SK-N-SH (cell line): ENCODE results near the gene MYH10. TPM values are rescaled to one million over a fixed set of nuclear protein-coding genes. Genes with fewer than 3 reads are reported as not detected.

Experiments used
- CTCF ChIA-PET: fragments of 300-600, 350-600 bp; formaldehyde crosslinking; extraction: SDS; loops from one replicate; lab custom pipeline; 2021; lab: Yijun Ruan, JAX
- POLR2A ChIA-PET: fragments of 350-600 bp; sonication (Branson Sonifier 250); formaldehyde crosslinking; extraction: SDS; loops from one replicate; lab custom pipeline; 2020; ENCODE audit warnings: antibody characterized with exemption, inconsistent platforms; lab: Yijun Ruan, JAX
- DNase-seq: peaks from one replicate; pipeline ENCODE4 v3.0.0; 2012
- H2AFZ ChIP-seq: fragments of 200-600 bp; sonication (generic); 2 replicates; pipeline ENCODE4 v1.8.1; 2016; ENCODE audit warnings: antibody characterized with exemption, mild to moderate bottlenecking, low read depth
- H3F3A ChIP-seq: fragments of 200-600 bp; sonication (generic); replicated peaks from 2 replicates; pipeline ENCODE3; 2016; ENCODE audit warnings: antibody characterized with exemption, mild to moderate bottlenecking; ENCODE audit not compliant: insufficient read depth
- H3K27ac ChIP-seq, 2 experiments: fragments of 200-500 bp in 1 of 2; fragments of 200-600 bp in 1 of 2; sonication (Bioruptor generic) in 1 of 2; sonication (generic), shearing (Covaris generic) in 1 of 2; 2 replicates each; pipeline versions ENCODE4 v1.5.1 to v1.6.1; 2014 to 2016; ENCODE audit warnings: low read depth in 2 of 2, inconsistent platforms in 1 of 2, low read length in 1 of 2, mild to moderate bottlenecking in 1 of 2, mixed read lengths in 1 of 2
- H3K27me3 ChIP-seq: fragments of 200-600 bp; sonication (generic), shearing (Covaris generic); 2 replicates; pipeline ENCODE4 v1.6.1; 2016; ENCODE audit warnings: mixed run types; ENCODE audit not compliant: insufficient read depth
- H3K36me3 ChIP-seq, 2 experiments: fragments of 200-500 bp in 1 of 2; fragments of 200-600 bp in 1 of 2; sonication (Bioruptor generic) in 1 of 2; sonication (generic) in 1 of 2; replicated peaks in 1 of 2; 2 replicates each; pipeline versions ENCODE3 to v1.5.1; 2014 to 2016; ENCODE audit warnings: low read length in 1 of 2, mild to moderate bottlenecking in 1 of 2; ENCODE audit not compliant: insufficient read depth in 2 of 2, control insufficient read depth in 1 of 2
- H3K4me1 ChIP-seq, 2 experiments: fragments of 200-500 bp in 1 of 2; fragments of 200-600 bp in 1 of 2; sonication (Bioruptor generic) in 1 of 2; sonication (generic), shearing (Covaris generic) in 1 of 2; 2 replicates each; pipeline versions ENCODE4 v1.5.1 to v1.6.1; 2014 to 2016; ENCODE audit warnings: low read depth in 1 of 2, low read length in 1 of 2, mixed run types in 1 of 2; ENCODE audit not compliant: insufficient read depth in 2 of 2, control insufficient read depth in 1 of 2
- H3K4me2 ChIP-seq: fragments of 200-600 bp; sonication (generic), shearing (Covaris generic); 2 replicates; pipeline ENCODE4 v1.6.1; 2017; ENCODE audit warnings: mixed run types
- H3K4me3 ChIP-seq, 2 experiments: fragments of 200-500 bp in 1 of 2; fragments of 200-600 bp in 1 of 2; sonication (Bioruptor generic) in 1 of 2; sonication (generic), shearing (Covaris generic) in 1 of 2; 2 replicates each; pipeline versions ENCODE4 v1.5.1 to v1.8.1; 2014 to 2016; ENCODE audit warnings: low read depth in 2 of 2, inconsistent platforms in 1 of 2, low read length in 1 of 2, mild to moderate bottlenecking in 1 of 2, mixed read lengths in 1 of 2, moderate library complexity in 1 of 2
- H3K79me2 ChIP-seq: fragments of 200-600 bp; sonication (generic); 2 replicates; pipeline ENCODE4 v1.8.1; 2017; ENCODE audit warnings: mild to moderate bottlenecking; ENCODE audit not compliant: insufficient read depth
- H3K9ac ChIP-seq: fragments of 200-600 bp; sonication (generic); 2 replicates; pipeline ENCODE4 v1.6.1; 2017; ENCODE audit warnings: mixed run types
- H3K9me2 ChIP-seq: fragments of 200-600 bp; sonication (generic); 2 replicates; pipeline ENCODE4 v1.6.1; 2017; ENCODE audit warnings: mixed run types
- H3K9me3 ChIP-seq: fragments of 200-600 bp; sonication (generic); 2 replicates; pipeline ENCODE4 v1.6.1; 2017; ENCODE audit warnings: mixed run types, mild to moderate bottlenecking, moderate library complexity
- H4K20me1 ChIP-seq: fragments of 200-600 bp; sonication (generic); 2 replicates; pipeline ENCODE4 v1.6.1; 2017; ENCODE audit warnings: mild to moderate bottlenecking, mixed run types; ENCODE audit not compliant: insufficient read depth
- ELF1 ChIP-seq: IDR thresholded peaks from 2 replicates; pipeline ENCODE4 v1.4.0; 2012
- EP300 ChIP-seq, 2 experiments: IDR thresholded peaks; 2 replicates each; pipeline versions ENCODE4 v1.4.0 to v1.6.1; 2012; ENCODE audit warnings: borderline replicate concordance in 1 of 2, low read depth in 1 of 2, low read length in 1 of 2
- FOSL2 ChIP-seq: IDR thresholded peaks from 2 replicates; pipeline ENCODE4 v1.4.0; 2012; ENCODE audit warnings: low read depth, mild to moderate bottlenecking, moderate library complexity, borderline replicate concordance
- FOXJ3 ChIP-seq: sonication (generic); formaldehyde crosslinking; IDR thresholded peaks from 2 replicates; pipeline ENCODE4 v1.5.1; 2020; ENCODE audit warnings: mild to moderate bottlenecking, missing genetic modification reagents
- GATA2 ChIP-seq: sonication (generic); formaldehyde crosslinking; IDR thresholded peaks from 2 replicates; pipeline ENCODE4 v1.5.0; 2020; ENCODE audit warnings: mild to moderate bottlenecking, missing genetic modification reagents
- JUND ChIP-seq: IDR thresholded peaks from 2 replicates; pipeline ENCODE4 v1.4.0; 2012
- MEF2A ChIP-seq: IDR thresholded peaks from 2 replicates; pipeline ENCODE4 v1.4.0; 2012; ENCODE audit warnings: low read depth, borderline replicate concordance
- NFIC ChIP-seq: IDR thresholded peaks from 2 replicates; pipeline ENCODE4 v1.4.0; 2012; ENCODE audit warnings: borderline replicate concordance
- RFX5 ChIP-seq: IDR thresholded peaks from 2 replicates; pipeline ENCODE4 v1.6.1; 2012; ENCODE audit warnings: mild to moderate bottlenecking, improper control_type of control experiment, low read length
- RXRA ChIP-seq: IDR thresholded peaks from 2 replicates; pipeline ENCODE4 v1.4.0; 2012; ENCODE audit warnings: low read depth, mild to moderate bottlenecking, borderline replicate concordance
- SMC3 ChIP-seq: IDR thresholded peaks from 2 replicates; pipeline ENCODE4 v1.6.1; 2012; ENCODE audit warnings: low read depth, low read length, improper control_type of control experiment
- TAF1 ChIP-seq: IDR thresholded peaks from 2 replicates; pipeline ENCODE4 v1.6.1; 2012; ENCODE audit warnings: low read depth, mild to moderate bottlenecking, low read length, moderate library complexity, borderline replicate concordance
- TCF12 ChIP-seq: IDR thresholded peaks from 2 replicates; pipeline ENCODE4 v1.4.0; 2012
- YY1 ChIP-seq: IDR thresholded peaks from 2 replicates; pipeline ENCODE4 v1.4.0; 2012; ENCODE audit warnings: low read depth, mild to moderate bottlenecking
- WGBS: methylation state at CpG from one replicate; pipeline ENCODE4 v1.1.6; 2017; ENCODE audit warnings: low lambda C conversion rate; 5-methylcytosine and 5-hydroxymethylcytosine counted together
- polyA plus RNA-seq, 3 experiments: library from polyadenylated mRNA; depleted of rRNA; stranded (reverse); fragments of >200 nt; gene quantifications; 2 replicates each; pipeline ENCODE4 v1.2.3, GENCODE V29; 2012
- TF ChIP-seq, protein P1 (sequence below): IDR thresholded peaks from 2 replicates; pipeline ENCODE4 v1.6.1; 2012; ENCODE audit warnings: mild to moderate bottlenecking, low read depth, low read length, moderate library complexity
- TF ChIP-seq, protein P2 (sequence below): IDR thresholded peaks from 2 replicates; pipeline ENCODE4 v1.4.0; 2012; ENCODE audit warnings: low read depth
- TF ChIP-seq, protein P3 (sequence below): IDR thresholded peaks from 2 replicates; pipeline ENCODE4 v1.4.0; 2012; ENCODE audit warnings: low read depth, borderline replicate concordance
- TF ChIP-seq, protein P4 (sequence below): fragments of 150-350 bp; IDR thresholded peaks from 2 replicates; pipeline ENCODE4 v1.6.1; 2016; ENCODE audit warnings: mild to moderate bottlenecking, low read depth, low read length

Gene MYH10
- polyA plus RNA-seq, 1 of the 3 experiments (the other 2 are of a cell fraction) = 64.2 TPM

DNA sequence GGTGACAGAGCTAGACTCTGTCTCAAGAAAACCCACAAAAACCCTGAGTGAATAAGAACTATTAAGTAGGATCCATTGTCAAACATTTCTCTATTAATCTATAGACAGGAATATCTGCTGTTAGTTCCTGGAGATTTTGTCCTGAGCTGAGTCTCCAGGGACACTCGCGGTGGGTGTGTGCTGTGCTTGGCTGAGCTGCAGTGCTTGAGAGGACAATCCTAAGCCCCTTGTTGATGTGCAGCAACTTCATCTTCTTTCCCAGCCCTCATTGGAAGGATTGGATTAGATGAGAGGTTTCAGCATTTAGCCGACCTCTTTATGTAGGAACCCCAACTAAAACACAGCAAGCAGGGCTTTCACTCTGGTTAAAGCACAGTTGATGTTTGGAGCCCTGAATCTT lies 161.5 kb downstream of the MYH10 start:
- Histone ChIP-seq H3K9me3 (no peaks in the 10 kb centered on the region), H3K27ac (no peak overlapping the region), H3K36me3 (peaks cover 30 to 46% of the 10 kb centered on the region in 2 experiments), H3K9me2 (no peaks in the 10 kb centered on the region), H3K9ac (no peak overlapping the region), H3K4me2 (no peak overlapping the region), H3K4me3 (no peak overlapping the region), H3F3A (peaks cover 25% of the 10 kb centered on the region), H3K79me2 (peaks cover 28% of the 10 kb centered on the region), H3K27me3 (no peaks in the 10 kb centered on the region), H4K20me1 (peaks cover 35% of the 10 kb centered on the region), H2AFZ (no peak overlapping the region), H3K4me1 (no peaks in the 10 kb centered on the region; a peak in 2 of 4 replicates)
- 97% methylated on average over 3 of the region's 3 CpGs for WGBS
- POLR2A ChIA-PET = no interaction called here
- CTCF ChIA-PET = interaction anchor here (2.9 kb wide), 1 partner anchor 13 kb away, joined by 10 read pairs; no protein-coding TSS in a partner anchor
- TF ChIP-seq, protein P1, sequence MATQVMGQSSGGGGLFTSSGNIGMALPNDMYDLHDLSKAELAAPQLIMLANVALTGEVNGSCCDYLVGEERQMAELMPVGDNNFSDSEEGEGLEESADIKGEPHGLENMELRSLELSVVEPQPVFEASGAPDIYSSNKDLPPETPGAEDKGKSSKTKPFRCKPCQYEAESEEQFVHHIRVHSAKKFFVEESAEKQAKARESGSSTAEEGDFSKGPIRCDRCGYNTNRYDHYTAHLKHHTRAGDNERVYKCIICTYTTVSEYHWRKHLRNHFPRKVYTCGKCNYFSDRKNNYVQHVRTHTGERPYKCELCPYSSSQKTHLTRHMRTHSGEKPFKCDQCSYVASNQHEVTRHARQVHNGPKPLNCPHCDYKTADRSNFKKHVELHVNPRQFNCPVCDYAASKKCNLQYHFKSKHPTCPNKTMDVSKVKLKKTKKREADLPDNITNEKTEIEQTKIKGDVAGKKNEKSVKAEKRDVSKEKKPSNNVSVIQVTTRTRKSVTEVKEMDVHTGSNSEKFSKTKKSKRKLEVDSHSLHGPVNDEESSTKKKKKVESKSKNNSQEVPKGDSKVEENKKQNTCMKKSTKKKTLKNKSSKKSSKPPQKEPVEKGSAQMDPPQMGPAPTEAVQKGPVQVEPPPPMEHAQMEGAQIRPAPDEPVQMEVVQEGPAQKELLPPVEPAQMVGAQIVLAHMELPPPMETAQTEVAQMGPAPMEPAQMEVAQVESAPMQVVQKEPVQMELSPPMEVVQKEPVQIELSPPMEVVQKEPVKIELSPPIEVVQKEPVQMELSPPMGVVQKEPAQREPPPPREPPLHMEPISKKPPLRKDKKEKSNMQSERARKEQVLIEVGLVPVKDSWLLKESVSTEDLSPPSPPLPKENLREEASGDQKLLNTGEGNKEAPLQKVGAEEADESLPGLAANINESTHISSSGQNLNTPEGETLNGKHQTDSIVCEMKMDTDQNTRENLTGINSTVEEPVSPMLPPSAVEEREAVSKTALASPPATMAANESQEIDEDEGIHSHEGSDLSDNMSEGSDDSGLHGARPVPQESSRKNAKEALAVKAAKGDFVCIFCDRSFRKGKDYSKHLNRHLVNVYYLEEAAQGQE = no peak
- TF ChIP-seq TCF12 = no peak
- TF ChIP-seq, protein P2, sequence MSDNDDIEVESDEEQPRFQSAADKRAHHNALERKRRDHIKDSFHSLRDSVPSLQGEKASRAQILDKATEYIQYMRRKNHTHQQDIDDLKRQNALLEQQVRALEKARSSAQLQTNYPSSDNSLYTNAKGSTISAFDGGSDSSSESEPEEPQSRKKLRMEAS = no peak
- TF ChIP-seq, protein P3, sequence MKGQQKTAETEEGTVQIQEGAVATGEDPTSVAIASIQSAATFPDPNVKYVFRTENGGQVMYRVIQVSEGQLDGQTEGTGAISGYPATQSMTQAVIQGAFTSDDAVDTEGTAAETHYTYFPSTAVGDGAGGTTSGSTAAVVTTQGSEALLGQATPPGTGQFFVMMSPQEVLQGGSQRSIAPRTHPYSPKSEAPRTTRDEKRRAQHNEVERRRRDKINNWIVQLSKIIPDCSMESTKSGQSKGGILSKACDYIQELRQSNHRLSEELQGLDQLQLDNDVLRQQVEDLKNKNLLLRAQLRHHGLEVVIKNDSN = no peak
- TF ChIP-seq GATA2 (CRISPR knock-in tag) = no peak
- TF ChIP-seq, protein P4, sequence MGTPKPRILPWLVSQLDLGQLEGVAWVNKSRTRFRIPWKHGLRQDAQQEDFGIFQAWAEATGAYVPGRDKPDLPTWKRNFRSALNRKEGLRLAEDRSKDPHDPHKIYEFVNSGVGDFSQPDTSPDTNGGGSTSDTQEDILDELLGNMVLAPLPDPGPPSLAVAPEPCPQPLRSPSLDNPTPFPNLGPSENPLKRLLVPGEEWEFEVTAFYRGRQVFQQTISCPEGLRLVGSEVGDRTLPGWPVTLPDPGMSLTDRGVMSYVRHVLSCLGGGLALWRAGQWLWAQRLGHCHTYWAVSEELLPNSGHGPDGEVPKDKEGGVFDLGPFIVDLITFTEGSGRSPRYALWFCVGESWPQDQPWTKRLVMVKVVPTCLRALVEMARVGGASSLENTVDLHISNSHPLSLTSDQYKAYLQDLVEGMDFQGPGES = no peak
- no peak for TF ChIP-seq RXRA
- TF ChIP-seq FOXJ3 = no peak
- TF ChIP-seq TAF1 = no peak
- TF ChIP-seq JUND = no peak
- TF ChIP-seq NFIC = no peak
- TF ChIP-seq ELF1 = no peak
- no peak for TF ChIP-seq EP300 (IDR thresholded peaks at IDR 0.05; ENCODE audit: borderline replicate concordance in 1 of 2, low read depth in 1 of 2, low read length in 1 of 2)
- no peak for TF ChIP-seq MEF2A
- no peak for TF ChIP-seq FOSL2
- no peak for TF ChIP-seq RFX5
- TF ChIP-seq YY1 = no peak
- TF ChIP-seq SMC3 = no peak
- DNase-seq = no peak
